H7 (cell line): Measurements from ENCODE around the gene ALG14. TPM values are rescaled to one million over a fixed set of nuclear protein-coding genes. Genes with fewer than 3 reads are reported as not detected.
"Not testable (repeated sequence)": the region's sequence is repeated elsewhere in the genome, so short reads cannot be mapped to it uniquely, and the experiment has no call there.

Experiments
- DNase-seq: peaks from one replicate; pipeline ENCODE4 v3.0.0; 2012
- H3K27me3 ChIP-seq: 2 replicates; pipeline ENCODE4 v1.6.0; 2011; ENCODE audit warnings: mild to moderate bottlenecking, low read length; ENCODE audit not compliant: control insufficient read depth, insufficient read depth
- H3K36me3 ChIP-seq: replicated peaks from 2 replicates; pipeline ENCODE4 v1.5.1; 2011; ENCODE audit warnings: low read length; ENCODE audit not compliant: control insufficient read depth, insufficient read depth
- H3K4me3 ChIP-seq: 2 replicates; pipeline ENCODE4 v1.5.1; 2011; ENCODE audit warnings: low read depth, mild to moderate bottlenecking, control low read depth, low read length, moderate library complexity; ENCODE audit not compliant: insufficient read depth
- total RNA-seq: library from RNA; depleted of rRNA; stranded (reverse); fragments of >200 nt; shearing (Covaris generic); gene quantifications from 2 replicates; pipeline ENCODE4 v1.2.3, GENCODE V29; 2014

Gene ALG14
- total RNA-seq, 1 experiment from 2014 or later: 0.73 TPM

DNA sequence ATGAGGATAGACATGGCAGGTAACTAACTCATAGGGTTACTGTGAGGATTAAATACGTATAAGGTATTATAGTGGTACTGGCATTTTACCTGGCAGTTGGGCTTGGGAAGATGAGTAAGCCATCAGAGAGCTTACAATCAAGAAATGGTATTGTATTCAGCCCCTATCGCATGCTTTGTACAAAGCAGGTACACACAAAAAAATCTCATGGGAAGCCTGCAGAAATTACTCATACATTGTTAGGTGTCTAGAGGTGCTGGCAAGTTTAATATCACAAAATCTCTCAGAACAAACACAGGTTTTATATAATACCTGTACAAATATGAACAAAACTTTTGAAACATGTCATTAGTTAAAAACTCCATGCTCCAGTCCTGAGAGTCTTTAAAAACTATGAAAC is 74.0 kb downstream of the ALG14 start:
- Histone ChIP-seq H3K36me3 (no peaks in the 10 kb centered on the region), H3K4me3 (no peak overlapping the region), H3K27me3 (no peaks in the 10 kb centered on the region)
- DNase-seq: no peak

DNA sequence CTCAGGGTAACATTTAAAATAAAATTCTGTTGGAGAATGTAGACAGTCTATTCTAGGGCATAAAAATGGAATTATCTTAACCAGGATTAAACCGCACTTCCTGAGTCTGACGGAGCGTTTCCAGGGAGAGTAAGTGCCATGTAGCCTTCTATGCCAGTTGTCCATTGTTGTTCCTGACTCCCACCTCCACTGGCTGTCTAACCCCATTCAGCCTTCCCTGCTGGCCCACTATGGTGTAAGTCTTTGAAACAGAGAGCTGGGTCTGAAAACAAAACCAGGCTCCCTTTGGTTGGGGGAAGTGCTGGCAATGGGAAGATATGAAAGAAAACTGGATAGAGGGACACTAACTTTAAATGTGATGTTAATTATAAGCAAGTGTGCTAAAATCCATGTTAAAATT is 74.6 kb downstream of the ALG14 start:
- H3K27me3 ChIP-seq: no peaks in the 10 kb centered on the region
- DNase-seq: no peak
- no peaks in the 10 kb centered on the region for H3K36me3 ChIP-seq
- no peak overlapping the region for H3K4me3 ChIP-seq

DNA sequence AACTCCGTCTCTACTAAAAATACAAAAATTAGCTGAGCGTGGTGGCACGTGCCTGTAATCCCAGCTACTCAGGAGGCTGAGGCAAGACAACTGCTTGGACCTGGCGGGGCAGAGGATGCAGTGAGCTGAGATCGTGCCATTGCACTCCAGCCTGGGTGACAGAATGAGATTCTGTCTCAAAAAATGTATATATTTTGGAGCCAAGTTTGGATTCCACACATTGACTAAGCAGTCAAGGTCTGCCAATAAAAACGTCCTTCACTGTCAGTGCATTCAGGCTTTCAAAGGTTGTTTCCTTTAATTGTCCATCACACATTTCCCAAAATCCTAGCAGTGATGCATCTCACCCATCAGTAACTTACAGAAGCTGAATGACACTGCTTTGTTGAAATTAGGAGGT is 77.2 kb downstream of the ALG14 start:
- H3K4me3 ChIP-seq, DNase-seq, H3K36me3 ChIP-seq, H3K27me3 ChIP-seq: not testable (repeated sequence)

DNA sequence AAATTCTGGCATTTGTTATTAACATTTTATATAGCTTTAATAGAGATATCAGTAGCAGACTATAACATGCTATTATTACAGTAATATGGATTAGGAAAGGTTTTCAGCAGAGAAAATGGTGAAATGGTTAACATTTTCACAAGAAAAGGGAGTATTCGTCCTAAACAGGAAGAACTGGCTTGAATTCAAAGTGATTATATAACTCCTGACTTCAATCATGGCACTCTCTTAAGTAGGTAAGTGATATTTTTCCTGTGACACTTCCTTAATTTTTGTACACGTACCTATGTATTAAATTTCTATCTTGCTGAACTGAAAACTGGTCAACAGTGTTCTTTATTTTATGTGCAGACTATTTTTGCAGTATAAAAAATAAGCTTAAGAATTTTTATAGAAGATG is 77.9 kb downstream of the ALG14 start:
- Histone ChIP-seq H3K36me3 (no peaks in the 10 kb centered on the region), H3K27me3 (no peaks in the 10 kb centered on the region), H3K4me3 (no peak overlapping the region)
- DNase-seq: no peak

DNA sequence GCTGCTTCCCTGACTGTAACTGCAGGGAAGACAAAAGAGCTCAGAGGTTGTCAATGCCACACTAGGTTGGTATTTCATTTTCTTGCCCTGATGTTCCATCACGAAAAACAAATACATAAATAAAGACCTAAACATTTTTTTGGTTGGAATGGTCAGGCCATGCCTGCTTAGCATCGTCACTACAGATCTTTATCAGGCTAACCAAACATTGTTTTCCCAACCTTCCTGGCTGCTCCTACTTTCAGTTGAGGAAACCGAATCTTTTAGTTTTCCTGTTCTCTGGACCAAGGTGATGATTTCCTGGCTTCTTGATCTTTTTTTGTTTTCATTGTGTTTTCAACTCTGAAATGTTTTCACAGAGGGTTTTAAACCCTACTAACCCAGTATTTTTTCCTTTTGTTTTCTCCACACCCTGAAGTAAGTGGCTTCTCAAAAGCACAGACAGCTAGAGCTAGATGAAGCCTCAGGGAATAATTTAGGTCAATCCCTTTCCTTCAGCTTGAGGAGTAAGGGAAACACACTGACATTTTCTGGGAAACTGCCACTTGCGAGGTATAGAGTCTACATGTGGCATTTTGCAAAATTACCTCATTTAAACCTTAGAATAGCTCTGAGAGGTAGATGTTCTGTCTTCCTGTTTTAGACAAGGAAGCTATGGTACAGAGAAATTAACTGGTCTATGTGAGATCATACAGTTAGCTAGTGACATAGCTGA is 78.7 kb downstream of the ALG14 start:
- Histone ChIP-seq H3K4me3 (no peak overlapping the region), H3K36me3 (no peaks in the 10 kb centered on the region), H3K27me3 (no peaks in the 10 kb centered on the region)
- DNase-seq: no peak

DNA sequence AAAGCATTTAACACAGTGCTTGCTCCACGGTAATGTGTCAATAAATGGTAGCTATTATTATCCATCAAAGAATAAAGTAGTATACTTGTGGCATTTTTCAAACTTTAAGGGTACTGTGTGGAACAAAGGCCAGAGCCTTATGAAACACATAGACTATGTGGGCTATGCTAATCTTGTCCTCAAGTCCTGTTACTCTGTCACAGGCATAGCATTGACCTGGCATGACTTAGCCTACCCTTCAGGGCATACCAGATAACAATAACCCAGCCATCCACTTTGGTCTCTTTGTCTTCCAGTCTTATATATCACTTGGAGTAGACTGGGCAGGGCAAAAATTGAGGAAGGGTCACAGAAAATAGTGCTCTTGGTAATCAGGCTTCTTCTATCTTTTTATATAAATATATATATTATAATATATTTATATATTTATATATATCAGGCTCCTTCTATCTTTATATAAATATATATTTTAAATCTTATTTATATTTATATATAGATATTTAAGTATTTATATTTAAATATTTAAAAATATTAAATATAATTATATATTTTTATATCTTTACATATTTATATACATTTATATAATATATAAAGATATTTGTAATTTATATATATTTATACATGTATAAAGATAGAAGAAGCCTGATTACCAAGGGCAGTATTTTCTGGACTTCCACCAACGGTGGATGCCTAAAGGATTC is 79.7 kb downstream of the ALG14 start:
- no peak for DNase-seq
- Histone ChIP-seq H3K36me3 (no peaks in the 10 kb centered on the region), H3K27me3 (no peaks in the 10 kb centered on the region), H3K4me3 (no peak overlapping the region)

DNA sequence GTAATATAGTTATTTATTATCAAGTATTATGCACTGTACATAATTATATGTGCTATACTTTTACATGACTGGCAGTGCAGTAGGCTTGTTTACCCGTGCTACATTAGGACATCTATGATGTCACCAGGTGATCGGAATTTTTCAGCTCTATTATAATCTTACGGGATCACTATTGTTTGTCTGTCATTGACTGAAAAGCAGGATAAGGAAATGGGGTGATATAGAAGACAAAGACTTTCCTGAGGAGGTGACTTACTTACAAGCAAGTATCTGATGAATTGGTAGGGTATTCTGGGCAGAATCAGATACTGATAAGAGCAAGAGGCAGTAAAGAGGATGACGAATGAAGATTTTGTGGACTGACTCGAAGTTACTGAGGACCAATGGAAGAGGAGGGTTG is 80.6 kb downstream of the ALG14 start:
- DNase-seq: no peak
- Histone ChIP-seq H3K27me3 (no peaks in the 10 kb centered on the region), H3K36me3 (no peaks in the 10 kb centered on the region), H3K4me3 (no peak overlapping the region)

DNA sequence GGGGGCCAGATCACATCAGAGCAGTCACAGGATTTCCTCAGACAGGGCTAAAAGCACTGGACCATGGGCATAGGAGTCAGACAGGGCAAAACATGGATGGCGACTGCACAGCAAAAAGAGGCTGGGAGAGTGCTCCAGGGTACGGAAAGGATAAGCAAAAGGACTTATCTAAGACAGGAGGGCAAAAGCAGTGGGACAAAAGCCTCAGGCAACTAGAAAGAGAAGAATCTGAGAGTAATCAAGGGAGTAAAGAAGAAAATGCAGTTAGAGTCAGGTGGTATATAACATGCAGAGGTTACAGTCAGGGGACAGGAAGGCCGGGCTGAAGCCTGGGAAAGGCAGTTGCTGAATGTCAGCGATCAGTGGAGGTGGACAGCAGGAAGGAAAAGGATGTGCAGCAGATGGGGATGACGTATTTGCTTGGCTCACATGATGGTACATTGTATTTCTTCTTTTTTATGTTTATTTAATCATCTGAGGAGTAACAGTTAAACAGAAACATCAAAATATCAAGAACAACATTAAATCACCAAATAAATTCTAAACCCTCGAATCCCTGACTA is 82.8 kb downstream of the ALG14 start:
- no peaks in the 10 kb centered on the region for H3K27me3 ChIP-seq
- H3K36me3 ChIP-seq: no peaks in the 10 kb centered on the region
- no peak for DNase-seq
- H3K4me3 ChIP-seq: no peak overlapping the region

DNA sequence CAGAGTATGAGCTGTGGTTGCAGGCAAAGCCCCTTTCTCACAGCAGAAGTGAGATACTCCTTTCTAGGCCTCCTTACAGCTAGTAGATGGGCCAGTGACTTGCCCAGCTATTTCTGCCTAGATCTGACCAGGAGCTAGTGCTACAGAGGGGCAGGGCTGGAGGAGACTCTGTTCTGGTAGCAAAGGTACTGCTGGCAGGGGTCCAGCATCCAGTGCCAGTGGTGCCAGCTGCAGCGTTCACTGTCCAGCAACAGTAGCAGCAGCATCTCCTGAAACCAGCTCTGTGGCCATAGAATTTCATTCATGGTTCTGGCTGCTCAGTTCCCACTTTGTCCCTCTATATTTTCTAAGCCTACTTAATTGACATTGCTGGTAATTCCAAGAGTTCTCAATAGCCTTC is 83.4 kb downstream of the ALG14 start:
- Histone ChIP-seq H3K27me3 (no peaks in the 10 kb centered on the region), H3K36me3 (no peaks in the 10 kb centered on the region), H3K4me3 (no peak overlapping the region)
- no peak for DNase-seq

DNA sequence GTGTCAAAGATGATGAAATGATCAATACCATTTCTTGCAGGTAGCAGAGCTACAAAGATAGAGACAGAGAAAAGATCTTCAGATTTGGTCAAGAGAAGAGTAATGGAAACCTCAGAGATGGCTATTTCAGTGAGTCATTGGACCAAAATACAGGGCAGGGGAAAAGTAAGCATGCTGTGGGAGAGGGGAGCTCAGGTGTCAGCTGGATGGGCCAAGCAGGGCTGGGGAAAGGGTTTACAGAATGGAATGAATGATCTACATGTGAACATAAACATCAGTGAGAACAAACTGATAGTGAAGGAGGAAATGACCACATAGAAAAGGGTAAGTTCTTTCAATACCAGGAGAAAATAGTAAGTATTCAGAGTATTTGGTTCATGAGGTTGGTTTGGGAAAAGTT is 84.4 kb downstream of the ALG14 start:
- DNase-seq: no peak
- H3K36me3 ChIP-seq: no peaks in the 10 kb centered on the region
- H3K4me3 ChIP-seq: no peak overlapping the region
- no peaks in the 10 kb centered on the region for H3K27me3 ChIP-seq

DNA sequence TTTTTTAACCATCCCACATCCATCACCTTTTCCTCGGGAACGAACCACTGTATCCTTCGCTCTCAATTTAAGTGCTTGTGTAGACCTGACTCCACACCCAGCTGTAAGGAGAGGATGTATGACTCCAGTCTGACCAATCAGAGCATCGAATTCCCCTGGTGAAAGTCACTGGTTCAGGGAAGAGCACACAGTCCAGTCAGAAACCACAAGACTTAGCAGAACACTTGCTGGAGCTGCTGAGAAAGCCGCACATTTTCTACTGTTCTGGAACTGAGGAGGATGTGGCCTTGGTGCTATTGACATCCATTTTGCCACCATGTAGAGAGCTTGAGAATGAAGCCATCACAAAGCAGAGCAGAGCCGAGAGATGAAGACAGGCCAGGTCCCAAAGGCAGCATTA is 86.0 kb downstream of the ALG14 start:
- no peaks in the 10 kb centered on the region for H3K27me3 ChIP-seq
- H3K36me3 ChIP-seq: no peaks in the 10 kb centered on the region
- DNase-seq: no peak
- H3K4me3 ChIP-seq: no peak overlapping the region

DNA sequence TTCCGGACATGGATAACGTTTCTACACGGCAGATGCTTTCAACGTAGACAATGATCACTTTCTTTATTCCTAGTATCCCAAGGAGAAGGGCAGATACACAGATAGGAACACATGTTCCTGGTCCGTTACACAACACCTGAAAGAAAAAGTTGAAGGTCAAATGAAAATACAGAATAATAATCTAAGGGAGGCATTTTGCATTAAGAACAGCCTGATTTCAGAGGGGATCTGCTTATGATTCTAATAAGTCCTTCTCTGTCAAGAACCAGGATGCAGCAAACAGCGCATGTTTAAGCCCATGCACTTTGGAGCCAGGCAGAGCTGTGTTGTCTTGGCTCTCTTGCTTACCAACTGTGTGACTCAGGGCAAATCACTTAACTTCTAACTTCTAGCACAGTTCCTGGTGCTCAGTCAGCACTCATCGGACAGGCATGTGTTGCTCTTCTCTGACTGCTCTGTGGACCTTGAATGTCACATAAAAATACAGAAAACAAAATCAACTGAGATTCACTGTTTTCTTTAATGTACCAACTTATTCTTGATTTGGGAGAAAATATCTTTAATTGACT is 89.5 kb downstream of the ALG14 start:
- no peak for DNase-seq
- Histone ChIP-seq H3K4me3 (no peak overlapping the region), H3K27me3 (no peaks in the 10 kb centered on the region), H3K36me3 (no peaks in the 10 kb centered on the region)

DNA sequence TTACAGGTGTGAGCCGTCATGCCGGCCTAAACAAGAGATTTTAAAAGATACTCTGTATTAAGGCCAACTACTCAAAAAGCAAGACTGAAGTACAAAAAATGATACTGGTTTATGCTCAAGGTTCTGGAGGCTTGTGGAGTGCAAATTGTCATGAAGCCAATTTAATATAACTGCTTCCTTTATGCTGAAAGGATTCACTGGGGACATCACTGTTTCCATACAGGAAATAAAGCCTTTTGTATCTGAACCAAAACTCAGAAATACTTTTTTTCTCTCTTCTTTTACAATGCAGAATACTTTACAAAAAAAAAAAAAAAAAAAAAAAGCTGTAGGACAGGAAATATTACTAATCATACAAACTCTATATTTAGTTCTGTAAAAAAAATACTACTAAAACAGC is 90.4 kb downstream of the ALG14 start:
- H3K36me3 ChIP-seq: no peaks in the 10 kb centered on the region
- no peak for DNase-seq
- H3K27me3 ChIP-seq: no peaks in the 10 kb centered on the region
- no peak overlapping the region for H3K4me3 ChIP-seq

DNA sequence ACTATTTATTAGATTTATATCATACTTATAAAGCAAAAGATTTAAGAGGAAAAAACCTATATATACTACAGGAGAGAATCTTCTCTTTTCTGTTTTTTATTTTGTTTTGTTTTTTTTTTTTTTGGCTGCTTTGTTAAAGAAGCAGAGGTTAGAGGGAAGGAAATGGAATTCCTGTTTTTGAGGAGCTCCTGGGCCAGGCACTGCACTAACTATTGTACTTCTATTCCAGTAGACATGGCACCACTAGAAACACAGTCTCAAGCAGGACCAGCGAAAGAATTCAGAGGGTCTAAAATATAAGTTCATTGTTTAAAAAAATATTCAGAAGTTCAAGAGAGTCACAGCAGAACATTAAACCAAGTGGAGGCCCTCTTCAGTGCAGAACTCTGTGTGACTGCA is 91.2 kb downstream of the ALG14 start:
- Histone ChIP-seq H3K27me3 (no peaks in the 10 kb centered on the region), H3K4me3 (no peak overlapping the region), H3K36me3 (no peaks in the 10 kb centered on the region)
- DNase-seq: no peak
